CD4-positive, CD25-positive, alpha-beta regulatory T cell (primary cell): ENCODE measurements around the gene TJP3. TPM values are rescaled to one million over a fixed set of nuclear protein-coding genes. Genes with fewer than 3 reads are reported as not detected.

ENCODE experiments used
- ATAC-seq, 2 donors: fragments of 150-1000 bp; cut with Tn5 transposase; one replicate each; pipeline ENCODE4 v1.10.0; 2021; ENCODE audit warnings: low read depth in 2 of 2, moderate number of reproducible peaks in 2 of 2, moderate library complexity in 1 of 2
- DNase-seq, 3 donors: peaks; one replicate each; pipeline versions ENCODE4 v3.0.0 to v3.0.0-alpha.2; 2012 to 2022; ENCODE audit warnings: mixed read lengths in 1 of 3
- H3K27ac ChIP-seq: one replicate; pipeline ENCODE4 v1.7.0; 2013; ENCODE audit warnings: mild to moderate bottlenecking, low read length; ENCODE audit not compliant: insufficient read depth, poor library complexity, severe bottlenecking
- H3K27me3 ChIP-seq: one replicate; pipeline ENCODE4 v1.7.0; 2013; ENCODE audit warnings: low read length; ENCODE audit not compliant: control insufficient read depth, insufficient read depth
- H3K36me3 ChIP-seq: one replicate; pipeline ENCODE4 v1.7.0; 2013; ENCODE audit warnings: mild to moderate bottlenecking, low read length, moderate library complexity; ENCODE audit not compliant: control insufficient read depth, insufficient read depth
- H3K4me1 ChIP-seq: 2 replicates; pipeline ENCODE4 v1.7.0; 2013; ENCODE audit warnings: mild to moderate bottlenecking, low read length; ENCODE audit not compliant: insufficient read depth, control insufficient read depth, poor library complexity, severe bottlenecking
- H3K4me3 ChIP-seq: one replicate; pipeline ENCODE4 v1.7.0; 2013; ENCODE audit warnings: low read depth, mild to moderate bottlenecking, low read length, moderate library complexity
- H3K9me3 ChIP-seq, 2 experiments: 1 replicate in 1 of 2; 2 replicates in 1 of 2; pipeline ENCODE4 v1.7.0; 2013; ENCODE audit warnings: low read length in 2 of 2, mild to moderate bottlenecking in 1 of 2, moderate library complexity in 1 of 2; ENCODE audit not compliant: control insufficient read depth in 2 of 2
- H3K27ac Mint-ChIP-seq, 3 donors: one replicate each; pipeline ENCODE4 v1.8.0; 2020 to 2022; ENCODE audit warnings: mild to moderate bottlenecking in 3 of 3, mixed read lengths in 3 of 3, moderate library complexity in 2 of 3
- H3K27me3 Mint-ChIP-seq: one replicate; pipeline ENCODE4 v1.8.0; 2022; ENCODE audit warnings: mild to moderate bottlenecking, mixed read lengths
- H3K36me3 Mint-ChIP-seq: one replicate; pipeline ENCODE4 v1.8.0; 2020; ENCODE audit warnings: mixed read lengths
- H3K4me1 Mint-ChIP-seq, 4 donors: one replicate each; pipeline ENCODE4 v1.8.0; 2020 to 2022; ENCODE audit warnings: mixed read lengths in 4 of 4, mild to moderate bottlenecking in 1 of 4
- H3K4me3 Mint-ChIP-seq, 4 donors: one replicate each; pipeline ENCODE4 v1.8.0; 2020 to 2022; ENCODE audit warnings: mild to moderate bottlenecking in 4 of 4, mixed read lengths in 4 of 4, moderate library complexity in 3 of 4
- H3K9me3 Mint-ChIP-seq, 7 donors: one replicate each; pipeline ENCODE4 v1.8.0; 2020 to 2022; ENCODE audit warnings: mixed read lengths in 7 of 7, mild to moderate bottlenecking in 3 of 7, moderate library complexity in 2 of 7
- polyA plus RNA-seq, 4 donors: library from polyadenylated mRNA; unstranded; fragments of 300-500 nt; fragmentation: Illumina TruSeq; gene quantifications; one replicate each; pipeline ENCODE4 v1.2.3, GENCODE V29; 2021
- total RNA-seq: library from RNA; stranded (reverse); gene quantifications from one replicate; pipeline ENCODE4 v1.2.3, GENCODE V29; 2022

TJP3 gene
- total and polyA plus RNA-seq, 5 donors from 2014 or later: 20.6 to 34.4 (median 28.6) TPM

DNA sequence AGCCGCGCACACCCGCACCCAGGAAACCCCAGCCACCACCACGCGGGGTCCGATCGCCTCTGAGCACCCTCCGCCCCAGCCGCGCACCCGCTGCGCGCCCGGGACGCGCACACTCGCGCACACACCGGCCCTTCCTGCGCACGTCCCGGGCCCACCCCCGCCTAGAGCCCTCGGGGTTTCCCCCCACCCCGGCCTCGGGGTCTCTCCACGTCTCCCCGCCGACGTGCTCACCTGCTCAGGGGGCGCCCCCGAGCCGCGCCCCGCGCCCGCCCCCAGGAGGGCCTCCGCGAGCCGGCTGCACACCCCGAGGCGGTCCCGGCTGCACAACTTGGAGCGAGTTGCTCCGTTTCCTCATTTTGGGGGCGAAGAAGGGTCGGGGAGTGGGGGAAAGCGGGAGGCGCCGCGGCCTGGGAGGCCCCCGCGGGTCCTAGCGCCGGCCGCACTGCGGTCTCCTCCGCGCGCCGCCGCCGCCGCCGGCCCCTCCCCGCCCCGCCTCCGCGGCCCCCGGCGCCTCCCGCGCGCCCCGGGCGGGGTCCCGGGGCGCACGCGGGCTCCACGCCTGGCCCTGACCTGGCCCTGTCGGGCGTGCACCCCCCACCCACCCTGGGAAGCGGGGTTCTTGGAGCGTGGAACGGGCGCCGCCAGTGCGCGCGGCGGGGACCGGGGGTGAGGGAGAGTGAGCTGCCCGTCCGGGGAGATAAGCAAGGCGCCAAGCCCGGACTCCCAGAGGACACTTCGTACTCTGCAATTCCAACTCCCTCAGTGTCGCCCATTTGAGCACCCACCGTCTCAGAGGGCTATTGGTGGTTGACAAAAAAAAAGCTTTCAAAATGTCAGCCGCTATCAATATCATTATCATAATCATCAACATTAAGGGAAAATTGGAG, 78.0 kb downstream of the TJP3 start, which contains the start of gene MATK:
Gene MATK (minus strand): TSS at position 444 of the 887 bp plus-strand sequence. CDS start 1,246 bp downstream, outside the sequence.
- H3K4me1 ChIP-seq: peaks cover 7% of the 10 kb centered on the region
- Mint-ChIP-seq H3K4me1 (peaks cover 0 to 14% (median 4%) of the 10 kb centered on the region in 4 donors), H3K27ac (peak within 1 kb of the TSS in 1 of 3 donors; percentile 89), H3K9me3 (peaks cover 4 to 16% (median 4%) of the 10 kb centered on the region in 7 donors), H3K4me3 (peak within 1 kb of the TSS in 3 of 4 donors; percentile 7 to 81 (median 74)), H3K27me3 (peaks cover 28% of the 10 kb centered on the region), H3K36me3 (peaks cover 13% of the 10 kb centered on the region)
- no peak for DNase-seq
- H3K27me3 ChIP-seq: no peaks in the 10 kb centered on the region
- H3K9me3 ChIP-seq: peaks cover 10 to 22% of the 10 kb centered on the region in 2 experiments
- peak in 1 of 2 donors; percentile 16 for ATAC-seq
- H3K27ac ChIP-seq: no peak within 1 kb of the TSS
- no peak within 1 kb of the TSS for H3K4me3 ChIP-seq
- H3K36me3 ChIP-seq: no peaks in the 10 kb centered on the region

DNA sequence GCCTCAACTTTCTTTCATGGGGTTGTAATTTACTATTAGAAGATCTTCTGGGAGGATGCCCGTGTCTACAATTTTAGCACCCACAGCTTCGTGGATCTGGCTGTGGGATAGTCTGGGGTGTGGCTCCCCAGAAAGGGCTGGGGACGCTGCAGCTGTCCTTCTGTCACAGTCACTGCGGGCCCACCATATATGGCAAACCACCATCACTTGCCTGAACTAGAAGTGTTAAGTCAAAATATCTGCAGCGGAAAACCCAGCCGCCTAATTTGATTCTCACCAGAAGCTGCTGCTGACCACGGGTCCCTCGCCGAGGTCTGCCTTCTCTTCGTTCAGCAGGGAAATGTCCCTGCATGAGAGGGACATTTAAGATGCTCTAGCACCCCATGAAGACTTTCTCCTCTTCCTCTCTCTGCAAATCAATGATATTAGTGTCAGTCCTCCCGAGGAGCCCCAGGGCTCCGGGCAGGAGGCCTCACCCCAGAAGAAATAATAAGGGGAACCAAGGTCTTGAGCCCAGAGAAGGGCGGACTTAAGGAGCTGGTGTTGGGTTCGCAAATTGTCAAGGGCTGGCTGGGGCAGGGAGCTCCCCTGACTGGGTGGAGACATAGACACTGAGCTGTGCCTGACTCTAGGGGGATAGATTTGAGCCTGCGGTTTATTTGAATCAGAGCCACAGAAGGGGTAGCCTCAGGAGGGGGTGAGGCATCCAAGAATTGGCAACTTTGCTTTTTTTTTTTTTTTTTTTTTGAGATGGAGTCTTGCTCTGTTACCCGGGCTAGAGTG, 81.0 kb downstream of the TJP3 start:
- Histone ChIP-seq H3K27ac (no peak overlapping the region), H3K4me3 (no peak overlapping the region), H3K27me3 (no peaks in the 10 kb centered on the region), H3K9me3 (peaks cover 0 to 7% of the 10 kb centered on the region in 2 experiments), H3K4me1 (peaks cover 7% of the 10 kb centered on the region), H3K36me3 (no peaks in the 10 kb centered on the region)
- DNase-seq (no peak), ATAC-seq (no peak)
- Mint-ChIP-seq H3K4me1 (peaks cover 0 to 12% (median 4%) of the 10 kb centered on the region in 4 donors), H3K4me3 (peak overlapping the region in 1 of 4 donors; percentile 73), H3K27ac (no peak overlapping the region), H3K27me3 (peaks cover 28% of the 10 kb centered on the region), H3K36me3 (peaks cover 4% of the 10 kb centered on the region), H3K9me3 (peaks cover 0 to 2% (median 0%) of the 10 kb centered on the region in 7 donors)

DNA sequence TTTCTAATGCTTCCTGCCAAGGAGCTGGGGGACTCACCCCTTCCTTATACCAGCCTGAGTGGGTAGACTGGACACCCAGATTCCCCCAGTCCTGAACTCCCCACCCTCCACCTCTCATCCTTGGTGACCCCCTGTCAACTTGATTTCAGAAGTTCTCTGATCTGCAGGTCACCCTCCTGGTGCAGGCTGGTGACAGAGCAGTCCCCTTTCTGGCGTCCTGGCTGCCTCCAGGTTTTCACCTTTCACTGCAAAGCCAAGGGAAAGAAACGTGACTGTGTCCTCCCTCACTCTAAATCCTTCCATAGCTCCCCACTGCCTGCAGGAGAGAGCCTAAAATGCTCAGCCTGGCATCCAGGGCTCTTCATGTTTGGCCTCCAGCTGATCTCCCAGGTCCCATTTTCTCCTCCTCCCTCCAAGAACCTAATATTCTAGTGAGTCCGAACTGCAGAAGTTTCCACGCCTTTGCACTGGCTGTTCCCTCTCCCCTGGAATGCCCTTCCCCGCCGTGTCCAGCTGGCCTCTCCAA, 82.1 kb downstream of the TJP3 start:
- Histone ChIP-seq H3K9me3 (peaks cover 0 to 7% of the 10 kb centered on the region in 2 experiments), H3K4me3 (no peak overlapping the region), H3K36me3 (no peaks in the 10 kb centered on the region), H3K27me3 (no peaks in the 10 kb centered on the region), H3K27ac (no peak overlapping the region), H3K4me1 (peaks cover 4% of the 10 kb centered on the region)
- H3K4me3 Mint-ChIP-seq: peak overlapping the region in 1 of 4 donors; percentile 66
- H3K9me3 Mint-ChIP-seq: peaks cover 0 to 5% (median 0%) of the 10 kb centered on the region in 7 donors
- no peak for DNase-seq
- H3K36me3 Mint-ChIP-seq: peaks cover 4% of the 10 kb centered on the region
- H3K27me3 Mint-ChIP-seq: peaks cover 23% of the 10 kb centered on the region
- peaks cover 0 to 7% (median 4%) of the 10 kb centered on the region in 4 donors for H3K4me1 Mint-ChIP-seq
- H3K27ac Mint-ChIP-seq: no peak overlapping the region
- ATAC-seq: no peak

DNA sequence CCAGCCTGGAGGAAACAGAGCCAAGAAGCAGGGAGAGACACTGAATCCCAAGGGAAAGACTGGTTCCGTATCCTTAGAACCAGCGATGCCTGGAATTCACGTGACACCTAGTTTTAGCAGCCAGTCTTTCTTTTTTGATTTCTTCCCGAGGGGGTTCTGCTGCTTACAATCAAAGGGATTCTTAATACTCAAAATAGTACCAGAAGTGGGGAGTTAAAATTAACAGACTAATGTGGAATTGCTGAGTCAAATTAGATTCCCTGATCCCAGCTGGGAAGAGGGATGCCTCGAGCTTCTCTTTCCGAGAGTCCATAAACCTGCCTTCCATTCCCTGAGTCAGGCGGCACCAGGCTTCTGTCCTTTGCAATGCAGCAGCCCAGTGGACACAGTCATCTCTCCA, 82.8 kb downstream of the TJP3 start:
- H3K4me3 Mint-ChIP-seq: no peak overlapping the region
- no peak overlapping the region for H3K27ac Mint-ChIP-seq
- no peak for ATAC-seq
- DNase-seq: no peak
- peaks cover 0 to 7% (median 2%) of the 10 kb centered on the region in 4 donors for H3K4me1 Mint-ChIP-seq
- H3K4me3 ChIP-seq: no peak overlapping the region
- peaks cover 23% of the 10 kb centered on the region for H3K27me3 Mint-ChIP-seq
- no peaks in the 10 kb centered on the region for H3K36me3 ChIP-seq
- no peaks in the 10 kb centered on the region for H3K27me3 ChIP-seq
- no peak overlapping the region for H3K27ac ChIP-seq
- peaks cover 4% of the 10 kb centered on the region for H3K36me3 Mint-ChIP-seq
- H3K9me3 ChIP-seq: peaks cover 0 to 7% of the 10 kb centered on the region in 2 experiments
- peaks cover 0 to 5% (median 0%) of the 10 kb centered on the region in 7 donors for H3K9me3 Mint-ChIP-seq
- no peaks in the 10 kb centered on the region for H3K4me1 ChIP-seq

DNA sequence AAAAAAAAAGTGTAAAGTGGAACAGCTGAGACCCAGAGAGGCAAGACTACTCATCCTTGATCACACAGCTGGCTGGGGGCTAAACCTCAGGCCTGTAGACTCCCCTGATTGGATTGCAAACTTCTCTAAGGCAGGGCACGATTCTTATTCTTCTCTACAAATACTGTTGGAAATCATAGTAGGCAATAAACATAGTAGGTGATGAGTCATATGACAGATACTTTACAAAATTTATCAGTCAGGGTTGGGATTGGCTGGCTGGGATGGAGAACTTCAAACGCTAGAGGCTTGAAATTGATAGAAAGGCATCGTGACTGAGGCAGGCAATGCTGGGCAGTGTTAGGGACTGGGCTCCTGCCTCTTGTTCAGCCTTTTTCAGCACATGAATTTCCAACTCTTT, 83.9 kb downstream of the TJP3 start:
- no peak overlapping the region for H3K27ac Mint-ChIP-seq
- Histone ChIP-seq H3K4me3 (no peak overlapping the region), H3K9me3 (peaks cover 9 to 14% of the 10 kb centered on the region in 2 experiments), H3K27me3 (no peaks in the 10 kb centered on the region), H3K27ac (no peak overlapping the region), H3K36me3 (no peaks in the 10 kb centered on the region), H3K4me1 (no peaks in the 10 kb centered on the region)
- no peak for ATAC-seq
- DNase-seq: no peak
- H3K4me3 Mint-ChIP-seq: no peak overlapping the region
- H3K9me3 Mint-ChIP-seq: peaks cover 0 to 6% (median 4%) of the 10 kb centered on the region in 7 donors
- peaks cover 0 to 7% (median 0%) of the 10 kb centered on the region in 4 donors for H3K4me1 Mint-ChIP-seq
- peaks cover 16% of the 10 kb centered on the region for H3K27me3 Mint-ChIP-seq
- peaks cover 8% of the 10 kb centered on the region for H3K36me3 Mint-ChIP-seq

DNA sequence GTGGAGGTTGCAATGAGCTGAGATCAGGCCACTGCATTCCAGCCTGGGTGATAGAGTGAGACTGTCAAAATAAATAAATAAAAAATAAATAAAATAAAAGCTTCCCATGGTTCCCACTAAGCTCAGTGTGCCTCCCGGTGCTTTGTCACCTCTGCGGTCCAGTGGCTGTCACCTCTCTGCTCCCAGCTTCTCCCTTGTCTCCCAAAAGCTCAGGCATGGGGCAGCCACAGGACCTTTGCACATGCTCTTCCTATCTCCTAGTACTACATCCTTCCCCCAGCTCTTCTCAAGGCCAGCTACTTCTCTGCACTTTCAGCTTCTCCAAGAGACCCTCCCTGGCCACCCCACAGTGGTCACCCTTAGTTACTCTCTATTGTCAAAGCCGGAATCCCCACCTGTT, 85.6 kb downstream of the TJP3 start:
- H3K27ac Mint-ChIP-seq: no peak overlapping the region
- peaks cover 8% of the 10 kb centered on the region for H3K36me3 Mint-ChIP-seq
- H3K9me3 ChIP-seq: peaks cover 9 to 14% of the 10 kb centered on the region in 2 experiments
- H3K9me3 Mint-ChIP-seq: peaks cover 0 to 9% (median 4%) of the 10 kb centered on the region in 7 donors
- ATAC-seq (no peak), DNase-seq (no peak)
- peaks cover 0 to 7% (median 2%) of the 10 kb centered on the region in 4 donors for H3K4me1 Mint-ChIP-seq
- H3K27ac ChIP-seq: no peak overlapping the region
- H3K4me3 Mint-ChIP-seq: no peak overlapping the region
- no peaks in the 10 kb centered on the region for H3K4me1 ChIP-seq
- H3K4me3 ChIP-seq: no peak overlapping the region
- no peaks in the 10 kb centered on the region for H3K36me3 ChIP-seq
- H3K27me3 ChIP-seq: no peaks in the 10 kb centered on the region
- peaks cover 14% of the 10 kb centered on the region for H3K27me3 Mint-ChIP-seq

DNA sequence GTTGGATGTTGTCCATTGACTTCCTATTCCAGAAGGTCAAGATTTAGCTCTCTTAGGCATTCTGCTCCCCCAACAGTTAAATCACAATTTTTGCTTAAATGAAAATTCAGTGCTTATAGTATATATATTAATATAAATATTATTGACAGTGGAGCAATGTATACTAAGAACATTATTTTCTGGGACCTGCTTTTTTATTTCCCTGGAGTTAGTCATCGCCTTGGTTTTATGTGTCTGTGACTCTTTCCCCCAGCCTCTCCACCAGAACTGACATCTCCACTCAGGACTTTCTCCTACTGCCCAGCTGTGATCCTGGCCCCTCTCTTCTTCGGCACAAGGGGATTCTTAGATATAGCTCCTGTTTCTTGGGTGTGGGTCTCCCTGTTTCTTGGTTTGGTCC, 88.2 kb downstream of the TJP3 start:
- DNase-seq (no peak), ATAC-seq (no peak)
- Mint-ChIP-seq H3K4me1 (peaks cover 0 to 12% (median 0%) of the 10 kb centered on the region in 4 donors), H3K9me3 (peaks cover 0 to 7% (median 4%) of the 10 kb centered on the region in 7 donors), H3K36me3 (peaks cover 4% of the 10 kb centered on the region), H3K4me3 (no peak overlapping the region), H3K27me3 (no peaks in the 10 kb centered on the region), H3K27ac (no peak overlapping the region)
- Histone ChIP-seq H3K4me1 (peaks cover 4% of the 10 kb centered on the region), H3K4me3 (no peak overlapping the region), H3K36me3 (no peaks in the 10 kb centered on the region), H3K27me3 (no peaks in the 10 kb centered on the region), H3K9me3 (peaks cover 7 to 9% of the 10 kb centered on the region in 2 experiments), H3K27ac (no peak overlapping the region)
